ENCODE data around the gene POC1A.

The POC1A gene

DNA sequence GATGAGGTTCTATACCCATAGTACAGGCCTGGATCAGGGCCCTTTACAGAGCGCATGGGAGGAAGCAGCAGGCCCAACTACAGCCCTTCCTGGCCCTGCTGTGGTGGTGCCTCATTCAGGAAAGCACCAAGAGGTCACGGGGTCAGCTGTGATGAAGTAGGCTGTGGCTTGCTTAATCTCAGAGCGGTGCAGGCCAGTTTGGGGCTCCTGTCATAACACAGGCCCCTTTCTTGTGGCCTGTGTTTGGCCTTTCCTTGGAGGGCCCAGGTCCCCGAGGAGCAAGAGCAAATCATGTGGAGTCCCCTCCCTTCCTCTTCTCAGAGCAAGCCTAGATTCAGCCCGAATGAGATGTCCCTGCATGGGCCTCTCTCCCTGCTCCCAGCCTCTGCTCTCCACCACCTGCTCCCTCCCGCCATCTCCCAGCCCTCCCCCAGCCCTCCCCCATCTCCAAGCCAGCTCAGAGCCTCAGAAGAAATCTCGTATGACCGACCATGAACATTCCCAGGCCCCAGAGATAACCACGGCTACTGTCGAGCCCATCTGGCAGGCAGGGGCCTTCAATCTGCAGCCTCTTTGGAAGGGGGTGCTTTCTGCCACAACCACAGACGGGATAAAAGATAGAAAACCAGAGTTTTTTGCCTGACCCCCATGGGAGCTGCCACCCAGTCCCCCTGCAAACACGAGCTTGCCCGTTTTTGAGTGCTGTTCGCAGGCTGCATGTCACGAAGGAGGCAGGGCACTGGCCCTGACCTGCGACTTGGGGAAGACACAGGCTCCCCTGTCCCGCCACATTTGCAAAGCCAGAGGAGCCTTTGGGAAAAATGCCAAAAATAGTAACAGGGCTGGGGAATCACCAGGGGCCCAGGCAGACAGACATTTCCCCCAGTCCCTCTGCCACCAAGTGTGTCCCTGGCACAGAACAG is 65.5 kb downstream of the POC1A start:
- no peak for DNase-seq

DNA sequence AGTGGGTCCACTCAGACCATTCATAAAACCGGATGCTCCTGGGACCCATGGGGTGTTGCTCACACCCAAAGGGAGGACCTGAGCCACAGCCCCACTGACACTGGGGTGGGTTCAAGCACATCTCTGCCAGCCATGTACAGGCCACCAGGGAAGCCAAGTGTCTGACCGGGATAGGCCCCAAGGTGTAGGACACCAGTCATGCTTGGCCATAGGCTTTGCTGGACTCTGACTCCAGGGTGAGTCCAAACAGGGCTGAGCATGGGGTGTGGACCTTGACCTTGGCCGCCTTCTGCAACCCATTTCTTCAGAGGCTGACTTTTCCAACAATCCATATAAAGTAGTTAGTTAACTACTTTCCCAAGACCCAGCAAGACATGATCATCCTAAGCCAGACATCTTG is 66.5 kb downstream of the POC1A start:
- no peak for DNase-seq

DNA sequence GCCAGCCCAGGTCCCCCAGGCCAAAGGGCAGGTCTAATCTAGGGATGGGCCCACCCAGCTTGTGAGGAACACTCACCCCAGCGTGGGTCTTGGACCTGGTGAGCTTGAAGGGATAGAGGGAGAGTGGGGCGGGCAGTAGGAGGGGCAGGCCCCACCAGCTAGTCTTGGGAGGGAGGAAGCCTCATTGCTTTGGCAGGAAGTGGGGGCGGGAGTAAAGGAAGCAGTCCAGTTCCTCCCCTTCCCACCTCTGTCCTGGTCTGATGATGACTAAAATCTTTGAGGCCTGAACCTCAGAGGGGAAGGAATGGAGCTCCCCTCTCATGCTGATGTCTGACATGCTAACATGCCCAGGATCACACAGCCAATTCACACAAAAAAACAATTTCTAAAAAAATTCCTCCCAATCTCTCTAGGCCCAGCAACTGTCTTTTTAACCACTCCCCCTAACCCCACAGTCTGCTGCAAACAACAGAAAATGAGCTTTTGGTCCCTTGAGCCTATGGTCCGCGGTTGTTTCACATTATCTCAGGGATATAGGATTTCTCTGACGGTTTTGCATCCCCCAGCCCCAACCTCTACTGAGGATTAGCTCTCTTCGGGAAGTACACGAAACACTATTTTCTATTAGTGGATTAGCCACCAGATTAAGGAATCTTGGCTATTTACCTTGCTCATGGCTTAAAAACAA is 67.1 kb downstream of the POC1A start:
- no peak for DNase-seq

DNA sequence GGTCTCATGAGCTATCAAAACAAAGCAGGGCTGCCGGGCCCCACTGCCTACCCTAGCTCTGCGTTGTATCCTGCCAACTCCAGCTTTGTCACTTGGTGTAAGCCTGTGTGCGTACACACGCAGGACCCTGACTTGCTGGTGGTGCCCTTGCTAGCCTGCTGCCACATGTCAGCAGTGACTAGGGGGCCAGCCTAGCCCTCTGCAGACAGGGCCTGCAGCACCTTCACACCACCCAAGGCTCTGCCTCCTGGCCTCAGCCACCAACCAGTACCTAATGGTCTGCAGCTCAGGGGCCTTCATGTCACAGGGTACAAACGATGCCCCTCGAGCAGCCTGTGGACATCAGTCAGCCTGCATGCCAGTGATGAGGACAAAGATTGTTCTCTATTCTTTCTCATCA is 67.8 kb downstream of the POC1A start:
- DNase-seq = no peak

GRCh38 chr3:52085681-52086282 is 68.4 kb downstream of the POC1A start:
- no peak for DNase-seq

- no peak for DNase-seq
Measured at GRCh38 chr3:52084954-52085680, 69.1 kb downstream of the POC1A start.

- no peak for DNase-seq
Measured at GRCh38 chr3:52084216-52084945, 69.8 kb downstream of the POC1A start.

- DNase-seq = no peak
Measured at GRCh38 chr3:52083556-52084087, 70.6 kb downstream of the POC1A start.

DNA sequence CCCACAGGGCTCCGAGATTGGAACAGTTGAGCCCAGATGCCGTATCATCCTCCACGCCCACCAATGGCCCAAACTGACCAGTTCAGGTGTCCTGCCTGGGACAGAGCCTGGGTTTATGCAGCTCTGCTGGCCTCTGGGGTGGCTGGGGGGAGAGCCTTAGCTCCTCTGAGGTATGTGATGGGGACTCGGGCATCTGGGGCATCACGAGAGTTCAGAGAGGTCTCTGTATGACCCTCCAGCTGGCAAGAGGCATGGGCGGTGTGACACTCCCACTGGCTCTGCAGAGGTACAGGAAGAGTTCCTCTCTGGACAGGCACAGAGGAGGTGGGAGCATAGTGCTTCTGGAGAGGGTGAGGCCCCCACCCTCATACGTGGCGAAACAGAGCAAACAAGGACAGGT is 71.3 kb downstream of the POC1A start:
- no peak for DNase-seq

- no peak for DNase-seq
Measured at GRCh38 chr3:52080830-52081719, 73.1 kb downstream of the POC1A start.

- DNase-seq = no peak
Measured at GRCh38 chr3:52079958-52080357, 74.3 kb downstream of the POC1A start.

- no peak for DNase-seq
Measured at GRCh38 chr3:52078781-52079560, 75.3 kb downstream of the POC1A start.

GRCh38 chr3:52077925-52078324 is 76.3 kb downstream of the POC1A start:
- no peak for DNase-seq

- peak in 6 of 56 donors; percentile 9 to 52 (median 22) for DNase-seq
Measured at GRCh38 chr3:52076896-52077780, 77.1 kb downstream of the POC1A start.

- no peak for DNase-seq
Measured at GRCh38 chr3:52073490-52073889, 80.7 kb downstream of the POC1A start.

- DNase-seq = peak in 8 of 56 donors; percentile 15 to 53 (median 34)
Measured at GRCh38 chr3:52072471-52072870, 81.8 kb downstream of the POC1A start.

- no peak for DNase-seq
Measured at GRCh38 chr3:52072020-52072419, 82.2 kb downstream of the POC1A start.
